ENCODE measurements around the gene TEX53. TPM values are rescaled to one million over a fixed set of nuclear protein-coding genes. Genes with fewer than 3 reads are reported as not detected.
A peak's percentile ranks its signal among the peaks of the same experiment; 100 is the strongest.

TEX53 gene
- total and polyA plus RNA-seq, 2 experiments from 2014 or later: 0.44 TPM; not detected in 1

- no peaks in the 10 kb centered on the region for H4K20me1 ChIP-seq (ENCODE audit: insufficient read depth, poor library complexity, severe bottlenecking)
- peak overlapping the region; percentile 33 for H3K27ac ChIP-seq
- H3K4me3 ChIP-seq: no peak overlapping the region
- no peaks in the 10 kb centered on the region for H3K4me1 ChIP-seq (ENCODE audit: insufficient read depth)
- H3K79me2 ChIP-seq: peaks cover 32% of the 10 kb centered on the region
- 86% methylated on average over 13 of the region's 13 CpGs for WGBS (ENCODE audit: low lambda C conversion rate, missing lambda C conversion rate)
- no peaks in the 10 kb centered on the region for H3K9me2 ChIP-seq (replicated peaks; ENCODE audit: insufficient read depth)
- H3K9me3 ChIP-seq (ENCODE audit: low read depth): no peaks in the 10 kb centered on the region
- no peaks in the 10 kb centered on the region for H3K36me3 ChIP-seq (replicated peaks; ENCODE audit: insufficient read depth, low read depth)
- no peak for DNase-seq (ENCODE audit: low spot score)
- no peak overlapping the region for H2AFZ ChIP-seq
- peak overlapping the region; percentile 56 for H3K4me2 ChIP-seq
- no peaks in the 10 kb centered on the region for H3K27me3 ChIP-seq
- TF ChIP-seq EZH2phosphoT487 (IDR thresholded peaks at IDR 0.05; ENCODE audit: low read depth, severe bottlenecking, unreplicated experiment) (no peak), EZH2 (IDR thresholded peaks at IDR 0.05; ENCODE audit: borderline replicate concordance) (no peak), CTCF (IDR thresholded peaks at IDR 0.05; ENCODE audit: poor library complexity) (no peak)
Observed at GRCh38 chr9:114619191-114619761, 38.3 kb downstream of the TEX53 start.

GRCh38 chr9:114616684-114617520 is 40.7 kb downstream of the TEX53 start:
- no peaks in the 10 kb centered on the region for H3K27me3 ChIP-seq
- H3K4me3 ChIP-seq: no peak overlapping the region
- peaks cover 14% of the 10 kb centered on the region for H3K4me1 ChIP-seq (ENCODE audit: insufficient read depth)
- no peaks in the 10 kb centered on the region for H4K20me1 ChIP-seq (ENCODE audit: insufficient read depth, poor library complexity, severe bottlenecking)
- H3K9me2 ChIP-seq (replicated peaks; ENCODE audit: insufficient read depth): no peaks in the 10 kb centered on the region
- DNase-seq (ENCODE audit: low spot score): no peak
- H3K36me3 ChIP-seq (replicated peaks; ENCODE audit: insufficient read depth, low read depth): no peaks in the 10 kb centered on the region
- no peak overlapping the region for H3K27ac ChIP-seq
- H2AFZ ChIP-seq: no peak overlapping the region
- TF ChIP-seq EZH2 (IDR thresholded peaks at IDR 0.05; ENCODE audit: borderline replicate concordance) (no peak), EZH2phosphoT487 (IDR thresholded peaks at IDR 0.05; ENCODE audit: low read depth, severe bottlenecking, unreplicated experiment) (no peak), CTCF (IDR thresholded peaks at IDR 0.05; ENCODE audit: poor library complexity) (no peak)
- H3K4me2 ChIP-seq: no peak overlapping the region
- peaks cover 53% of the 10 kb centered on the region for H3K79me2 ChIP-seq
- 92% methylated on average over 4 of the region's 4 CpGs for WGBS (ENCODE audit: low lambda C conversion rate, missing lambda C conversion rate)
- no peaks in the 10 kb centered on the region for H3K9me3 ChIP-seq (ENCODE audit: low read depth)

- peaks cover 46% of the 10 kb centered on the region for H3K79me2 ChIP-seq
- H3K4me3 ChIP-seq: no peak overlapping the region
- 96% methylated on average over 3 of the region's 3 CpGs for WGBS (ENCODE audit: low lambda C conversion rate, missing lambda C conversion rate)
- peaks cover 21% of the 10 kb centered on the region for H3K4me1 ChIP-seq (ENCODE audit: insufficient read depth)
- no peaks in the 10 kb centered on the region for H3K27me3 ChIP-seq
- TF ChIP-seq CTCF (IDR thresholded peaks at IDR 0.05; ENCODE audit: poor library complexity) (no peak), EZH2phosphoT487 (IDR thresholded peaks at IDR 0.05; ENCODE audit: low read depth, severe bottlenecking, unreplicated experiment) (no peak), EZH2 (IDR thresholded peaks at IDR 0.05; ENCODE audit: borderline replicate concordance) (no peak)
- H2AFZ ChIP-seq: no peak overlapping the region
- no peak overlapping the region for H3K4me2 ChIP-seq
- H3K9me3 ChIP-seq (ENCODE audit: low read depth): no peaks in the 10 kb centered on the region
- no peaks in the 10 kb centered on the region for H3K9me2 ChIP-seq (replicated peaks; ENCODE audit: insufficient read depth)
- no peaks in the 10 kb centered on the region for H3K36me3 ChIP-seq (replicated peaks; ENCODE audit: insufficient read depth, low read depth)
- no peak overlapping the region for H3K27ac ChIP-seq
- no peaks in the 10 kb centered on the region for H4K20me1 ChIP-seq (ENCODE audit: insufficient read depth, poor library complexity, severe bottlenecking)
- DNase-seq (ENCODE audit: low spot score): no peak
Observed at GRCh38 chr9:114614373-114614772, 43.2 kb downstream of the TEX53 start.
